Stimulated activated CD8-positive, alpha-beta memory T cell treated with anti-CD3 and anti-CD28 coated beads, Interleukin-7, amount 100 ng/mL, for 24 hours (primary cell): Measurements from ENCODE around the gene LRATD1.
"Not testable (repeated sequence)": the region's sequence is repeated elsewhere in the genome, so short reads cannot be mapped to it uniquely, and the experiment has no call there.

Experiments used
- DNase-seq: peaks from one replicate; pipeline ENCODE4 v3.0.0-alpha.2; 2020; ENCODE audit warnings: low read depth

Gene LRATD1

GRCh38 chr2:14632133-14632936 is at the start of gene LRATD1:
TSS of gene LRATD1 (plus strand) at chr2:14632717. CDS start at chr2:14633980, 1,263 bp downstream.
- no peak for DNase-seq

- DNase-seq: no peak
Observed at GRCh38 chr2:14583059-14583458, 49.5 kb upstream of the LRATD1 start.

GRCh38 chr2:14583802-14584201 is 48.7 kb upstream of the LRATD1 start:
- no peak for DNase-seq

- DNase-seq: no peak
Observed at GRCh38 chr2:14587119-14587518, 45.4 kb upstream of the LRATD1 start.

GRCh38 chr2:14601156-14601770 is 31.3 kb upstream of the LRATD1 start:
- no peak for DNase-seq

GRCh38 chr2:14602309-14602708 is 30.2 kb upstream of the LRATD1 start:
- DNase-seq: no peak

- DNase-seq: no peak
Observed at GRCh38 chr2:14603676-14604075, 28.8 kb upstream of the LRATD1 start.

- DNase-seq: no peak
Observed at GRCh38 chr2:14608245-14608644, 24.3 kb upstream of the LRATD1 start.

GRCh38 chr2:14614017-14614416 is 18.5 kb upstream of the LRATD1 start:
- no peak for DNase-seq

- no peak for DNase-seq
Observed at GRCh38 chr2:14615121-14615520, 17.4 kb upstream of the LRATD1 start.

- DNase-seq: no peak
Observed at GRCh38 chr2:14615760-14616159, 16.8 kb upstream of the LRATD1 start.

GRCh38 chr2:14616342-14616741 is 16.2 kb upstream of the LRATD1 start:
- no peak for DNase-seq

GRCh38 chr2:14616950-14617349 is 15.6 kb upstream of the LRATD1 start:
- DNase-seq: no peak

- no peak for DNase-seq
Observed at GRCh38 chr2:14619441-14619840, 13.1 kb upstream of the LRATD1 start.

- DNase-seq: no peak
Observed at GRCh38 chr2:14621114-14621513, 11.4 kb upstream of the LRATD1 start.

- DNase-seq: no peak
Observed at GRCh38 chr2:14621906-14622549, 10.5 kb upstream of the LRATD1 start.

- not testable (repeated sequence) for DNase-seq
Observed at GRCh38 chr2:14622550-14622939, 10.0 kb upstream of the LRATD1 start.

- no peak for DNase-seq
Observed at GRCh38 chr2:14623237-14623636, 9.3 kb upstream of the LRATD1 start.

- DNase-seq: no peak
Observed at GRCh38 chr2:14626873-14627272, 5.6 kb upstream of the LRATD1 start.

- DNase-seq: no peak
Observed at GRCh38 chr2:14628901-14629300, 3.6 kb upstream of the LRATD1 start.

- no peak for DNase-seq
Observed at GRCh38 chr2:14631406-14632040, 994 bp upstream of the LRATD1 start.

GRCh38 chr2:14633061-14633460 is 544 bp downstream of the LRATD1 start:
- DNase-seq: no peak
